SK-N-SH (cell line): ENCODE data around the gene HECW1. TPM values are rescaled to one million over a fixed set of nuclear protein-coding genes. Genes with fewer than 3 reads are reported as not detected.

Experiments
- CTCF ChIA-PET: fragments of 300-600, 350-600 bp; formaldehyde crosslinking; extraction: SDS; loops from one replicate; lab custom pipeline; 2021; lab: Yijun Ruan, JAX
- POLR2A ChIA-PET: fragments of 350-600 bp; sonication (Branson Sonifier 250); formaldehyde crosslinking; extraction: SDS; loops from one replicate; lab custom pipeline; 2020; ENCODE audit warnings: antibody characterized with exemption, inconsistent platforms; lab: Yijun Ruan, JAX
- DNase-seq: peaks from one replicate; pipeline ENCODE4 v3.0.0; 2012
- H2AFZ ChIP-seq: fragments of 200-600 bp; sonication (generic); 2 replicates; pipeline ENCODE4 v1.8.1; 2016; ENCODE audit warnings: antibody characterized with exemption, mild to moderate bottlenecking, low read depth
- H3F3A ChIP-seq: fragments of 200-600 bp; sonication (generic); replicated peaks from 2 replicates; pipeline ENCODE3; 2016; ENCODE audit warnings: antibody characterized with exemption, mild to moderate bottlenecking; ENCODE audit not compliant: insufficient read depth
- H3K27ac ChIP-seq, 2 experiments: fragments of 200-500 bp in 1 of 2; fragments of 200-600 bp in 1 of 2; sonication (Bioruptor generic) in 1 of 2; sonication (generic), shearing (Covaris generic) in 1 of 2; 2 replicates each; pipeline versions ENCODE4 v1.5.1 to v1.6.1; 2014 to 2016; ENCODE audit warnings: low read depth in 2 of 2, inconsistent platforms in 1 of 2, low read length in 1 of 2, mild to moderate bottlenecking in 1 of 2, mixed read lengths in 1 of 2
- H3K27me3 ChIP-seq: fragments of 200-600 bp; sonication (generic), shearing (Covaris generic); 2 replicates; pipeline ENCODE4 v1.6.1; 2016; ENCODE audit warnings: mixed run types; ENCODE audit not compliant: insufficient read depth
- H3K36me3 ChIP-seq, 2 experiments: fragments of 200-500 bp in 1 of 2; fragments of 200-600 bp in 1 of 2; sonication (Bioruptor generic) in 1 of 2; sonication (generic) in 1 of 2; replicated peaks in 1 of 2; 2 replicates each; pipeline versions ENCODE3 to v1.5.1; 2014 to 2016; ENCODE audit warnings: low read length in 1 of 2, mild to moderate bottlenecking in 1 of 2; ENCODE audit not compliant: insufficient read depth in 2 of 2, control insufficient read depth in 1 of 2
- H3K4me1 ChIP-seq, 2 experiments: fragments of 200-500 bp in 1 of 2; fragments of 200-600 bp in 1 of 2; sonication (Bioruptor generic) in 1 of 2; sonication (generic), shearing (Covaris generic) in 1 of 2; 2 replicates each; pipeline versions ENCODE4 v1.5.1 to v1.6.1; 2014 to 2016; ENCODE audit warnings: low read depth in 1 of 2, low read length in 1 of 2, mixed run types in 1 of 2; ENCODE audit not compliant: insufficient read depth in 2 of 2, control insufficient read depth in 1 of 2
- H3K4me2 ChIP-seq: fragments of 200-600 bp; sonication (generic), shearing (Covaris generic); 2 replicates; pipeline ENCODE4 v1.6.1; 2017; ENCODE audit warnings: mixed run types
- H3K4me3 ChIP-seq, 2 experiments: fragments of 200-500 bp in 1 of 2; fragments of 200-600 bp in 1 of 2; sonication (Bioruptor generic) in 1 of 2; sonication (generic), shearing (Covaris generic) in 1 of 2; 2 replicates each; pipeline versions ENCODE4 v1.5.1 to v1.8.1; 2014 to 2016; ENCODE audit warnings: low read depth in 2 of 2, inconsistent platforms in 1 of 2, low read length in 1 of 2, mild to moderate bottlenecking in 1 of 2, mixed read lengths in 1 of 2, moderate library complexity in 1 of 2
- H3K79me2 ChIP-seq: fragments of 200-600 bp; sonication (generic); 2 replicates; pipeline ENCODE4 v1.8.1; 2017; ENCODE audit warnings: mild to moderate bottlenecking; ENCODE audit not compliant: insufficient read depth
- H3K9ac ChIP-seq: fragments of 200-600 bp; sonication (generic); 2 replicates; pipeline ENCODE4 v1.6.1; 2017; ENCODE audit warnings: mixed run types
- H3K9me2 ChIP-seq: fragments of 200-600 bp; sonication (generic); 2 replicates; pipeline ENCODE4 v1.6.1; 2017; ENCODE audit warnings: mixed run types
- H3K9me3 ChIP-seq: fragments of 200-600 bp; sonication (generic); 2 replicates; pipeline ENCODE4 v1.6.1; 2017; ENCODE audit warnings: mixed run types, mild to moderate bottlenecking, moderate library complexity
- H4K20me1 ChIP-seq: fragments of 200-600 bp; sonication (generic); 2 replicates; pipeline ENCODE4 v1.6.1; 2017; ENCODE audit warnings: mild to moderate bottlenecking, mixed run types; ENCODE audit not compliant: insufficient read depth
- CHD2 ChIP-seq: fragments of 150-350 bp; IDR thresholded peaks from 2 replicates; pipeline ENCODE4 v1.6.1; 2018; ENCODE audit warnings: low read length; ENCODE audit not compliant: partially characterized antibody
- ELF1 ChIP-seq: IDR thresholded peaks from 2 replicates; pipeline ENCODE4 v1.4.0; 2012
- EP300 ChIP-seq, 2 experiments: IDR thresholded peaks; 2 replicates each; pipeline versions ENCODE4 v1.4.0 to v1.6.1; 2012; ENCODE audit warnings: borderline replicate concordance in 1 of 2, low read depth in 1 of 2, low read length in 1 of 2
- FOSL2 ChIP-seq: IDR thresholded peaks from 2 replicates; pipeline ENCODE4 v1.4.0; 2012; ENCODE audit warnings: low read depth, mild to moderate bottlenecking, moderate library complexity, borderline replicate concordance
- FOXM1 ChIP-seq: IDR thresholded peaks from 2 replicates; pipeline ENCODE4 v1.4.0; 2012; ENCODE audit warnings: low read depth, mild to moderate bottlenecking
- GATA2 ChIP-seq: sonication (generic); formaldehyde crosslinking; IDR thresholded peaks from 2 replicates; pipeline ENCODE4 v1.5.0; 2020; ENCODE audit warnings: mild to moderate bottlenecking, missing genetic modification reagents
- IRF3 ChIP-seq: fragments of 150-350 bp; IDR thresholded peaks from 2 replicates; pipeline ENCODE4 v1.6.1; 2016; ENCODE audit warnings: mild to moderate bottlenecking, low read depth, low read length
- JUND ChIP-seq: IDR thresholded peaks from 2 replicates; pipeline ENCODE4 v1.4.0; 2012
- MAX ChIP-seq: IDR thresholded peaks from 2 replicates; pipeline ENCODE4 v1.4.0; 2012; ENCODE audit warnings: low read depth
- MEF2A ChIP-seq: IDR thresholded peaks from 2 replicates; pipeline ENCODE4 v1.4.0; 2012; ENCODE audit warnings: low read depth, borderline replicate concordance
- NFIC ChIP-seq: IDR thresholded peaks from 2 replicates; pipeline ENCODE4 v1.4.0; 2012; ENCODE audit warnings: borderline replicate concordance
- NRF1 ChIP-seq: IDR thresholded peaks from 2 replicates; pipeline ENCODE4 v1.6.1; 2012; ENCODE audit warnings: low read depth, mild to moderate bottlenecking, low read length
- RFX5 ChIP-seq: IDR thresholded peaks from 2 replicates; pipeline ENCODE4 v1.6.1; 2012; ENCODE audit warnings: mild to moderate bottlenecking, improper control_type of control experiment, low read length
- TEAD4 ChIP-seq: IDR thresholded peaks from 2 replicates; pipeline ENCODE4 v1.4.0; 2012; ENCODE audit warnings: mild to moderate bottlenecking, borderline replicate concordance; ENCODE audit not compliant: insufficient read depth
- USF2 ChIP-seq: fragments of 150-350 bp; IDR thresholded peaks from 2 replicates; pipeline ENCODE4 v1.6.1; 2017; ENCODE audit warnings: antibody characterized with exemption, low read length, low read depth, borderline replicate concordance
- YY1 ChIP-seq: IDR thresholded peaks from 2 replicates; pipeline ENCODE4 v1.4.0; 2012; ENCODE audit warnings: low read depth, mild to moderate bottlenecking
- WGBS: methylation state at CpG from one replicate; pipeline ENCODE4 v1.1.6; 2017; ENCODE audit warnings: low lambda C conversion rate; 5-methylcytosine and 5-hydroxymethylcytosine counted together
- polyA plus RNA-seq, 3 experiments: library from polyadenylated mRNA; depleted of rRNA; stranded (reverse); fragments of >200 nt; gene quantifications; 2 replicates each; pipeline ENCODE4 v1.2.3, GENCODE V29; 2012
- TF ChIP-seq, protein P1 (sequence below): IDR thresholded peaks from 2 replicates; pipeline ENCODE4 v1.6.1; 2012; ENCODE audit warnings: mild to moderate bottlenecking, low read depth, low read length, moderate library complexity

HECW1 gene
- polyA plus RNA-seq, 1 of the 3 experiments (the other 2 are of a cell fraction): not detected

DNA sequence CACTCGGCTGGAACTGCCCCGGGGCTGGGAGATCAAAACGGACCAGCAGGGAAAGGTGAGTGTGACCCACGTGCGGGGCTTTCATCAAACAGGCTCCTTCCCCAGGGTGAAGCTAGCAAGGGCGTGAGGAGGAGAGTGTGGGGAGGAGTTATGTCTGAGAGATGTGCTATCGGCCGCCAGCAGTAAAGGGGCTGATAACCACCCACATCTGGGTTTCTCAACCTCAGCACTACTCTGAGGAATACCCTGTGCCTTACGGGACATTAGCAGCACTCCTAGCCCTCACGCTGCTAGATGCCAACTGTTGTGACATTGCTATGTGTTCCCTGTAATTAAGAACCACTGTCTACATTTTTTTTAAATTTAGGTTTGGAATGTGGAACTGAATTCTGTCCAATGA, 356.6 kb downstream of the HECW1 start:
- no peaks in the 10 kb centered on the region for H3K79me2 ChIP-seq
- H3K4me3 ChIP-seq: no peak overlapping the region
- H3K9me2 ChIP-seq: no peaks in the 10 kb centered on the region
- no peak overlapping the region for H3K4me2 ChIP-seq
- ChIA-PET POLR2A (no interaction called here), CTCF (interaction anchor here (1.2 to 3.6 kb wide), 3 partner anchors 14 to 113 kb away, joined by 3 to 19 read pairs (median 12); partner anchors contain the start of gene STK17A)
- peaks cover 20% of the 10 kb centered on the region; the same call in 1 of the 2 replicates for H3K27me3 ChIP-seq
- peaks cover 0 to 7% of the 10 kb centered on the region in 2 experiments; a peak in 1 of 4 replicates for H3K4me1 ChIP-seq
- no peaks in the 10 kb centered on the region for H3F3A ChIP-seq
- DNase-seq: no peak
- H3K36me3 ChIP-seq: no peaks in the 10 kb centered on the region
- H4K20me1 ChIP-seq: no peaks in the 10 kb centered on the region
- no peaks in the 10 kb centered on the region for H3K9me3 ChIP-seq
- WGBS: 62% methylated on average over 10 of the region's 10 CpGs
- no peak for TF ChIP-seq IRF3
- TF ChIP-seq RFX5: no peak
- no peak for TF ChIP-seq JUND
- TF ChIP-seq ELF1: no peak
- TF ChIP-seq MEF2A: no peak
- TF ChIP-seq EP300 (IDR thresholded peaks at IDR 0.05; ENCODE audit: borderline replicate concordance in 1 of 2, low read depth in 1 of 2, low read length in 1 of 2): no peak
- TF ChIP-seq, all 33 proteins: peak for 0
- Histone ChIP-seq H3K9ac (no peak overlapping the region), H2AFZ (no peak overlapping the region), H3K27ac (no peak overlapping the region)

DNA sequence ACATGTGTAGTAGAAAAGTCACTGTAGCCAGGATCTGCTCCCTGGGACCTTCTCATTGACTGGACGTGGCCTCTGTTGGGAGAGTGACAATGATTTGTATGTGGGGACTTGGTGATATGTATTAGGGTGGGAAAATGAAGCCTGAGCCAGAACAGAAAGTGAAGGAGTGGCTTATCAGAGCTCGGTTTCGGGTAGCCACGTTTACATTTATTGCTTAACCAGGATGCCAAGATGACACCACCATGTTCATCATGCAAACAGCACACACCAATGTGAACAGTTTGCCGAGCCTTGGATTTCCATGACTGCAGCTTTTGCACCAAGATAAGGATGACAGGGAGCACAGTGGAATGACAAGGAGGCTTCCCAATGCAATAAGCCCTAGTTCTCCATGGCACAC, 357.7 kb downstream of the HECW1 start:
- CTCF ChIA-PET: interaction anchor here (0.6 to 2.4 kb wide), 5 partner anchors 10 to 209 kb away, joined by 3 to 12 read pairs (median 3); partner anchors contain the start of gene STK17A
- Histone ChIP-seq H3K4me2 (no peak overlapping the region), H3K4me1 (peaks cover 0 to 7% of the 10 kb centered on the region in 2 experiments; a peak in 1 of 4 replicates), H3K9ac (no peak overlapping the region)
- POLR2A ChIA-PET: no interaction called here
- 43% methylated on average over 5 of the region's 5 CpGs for WGBS
- TF ChIP-seq, protein P1, sequence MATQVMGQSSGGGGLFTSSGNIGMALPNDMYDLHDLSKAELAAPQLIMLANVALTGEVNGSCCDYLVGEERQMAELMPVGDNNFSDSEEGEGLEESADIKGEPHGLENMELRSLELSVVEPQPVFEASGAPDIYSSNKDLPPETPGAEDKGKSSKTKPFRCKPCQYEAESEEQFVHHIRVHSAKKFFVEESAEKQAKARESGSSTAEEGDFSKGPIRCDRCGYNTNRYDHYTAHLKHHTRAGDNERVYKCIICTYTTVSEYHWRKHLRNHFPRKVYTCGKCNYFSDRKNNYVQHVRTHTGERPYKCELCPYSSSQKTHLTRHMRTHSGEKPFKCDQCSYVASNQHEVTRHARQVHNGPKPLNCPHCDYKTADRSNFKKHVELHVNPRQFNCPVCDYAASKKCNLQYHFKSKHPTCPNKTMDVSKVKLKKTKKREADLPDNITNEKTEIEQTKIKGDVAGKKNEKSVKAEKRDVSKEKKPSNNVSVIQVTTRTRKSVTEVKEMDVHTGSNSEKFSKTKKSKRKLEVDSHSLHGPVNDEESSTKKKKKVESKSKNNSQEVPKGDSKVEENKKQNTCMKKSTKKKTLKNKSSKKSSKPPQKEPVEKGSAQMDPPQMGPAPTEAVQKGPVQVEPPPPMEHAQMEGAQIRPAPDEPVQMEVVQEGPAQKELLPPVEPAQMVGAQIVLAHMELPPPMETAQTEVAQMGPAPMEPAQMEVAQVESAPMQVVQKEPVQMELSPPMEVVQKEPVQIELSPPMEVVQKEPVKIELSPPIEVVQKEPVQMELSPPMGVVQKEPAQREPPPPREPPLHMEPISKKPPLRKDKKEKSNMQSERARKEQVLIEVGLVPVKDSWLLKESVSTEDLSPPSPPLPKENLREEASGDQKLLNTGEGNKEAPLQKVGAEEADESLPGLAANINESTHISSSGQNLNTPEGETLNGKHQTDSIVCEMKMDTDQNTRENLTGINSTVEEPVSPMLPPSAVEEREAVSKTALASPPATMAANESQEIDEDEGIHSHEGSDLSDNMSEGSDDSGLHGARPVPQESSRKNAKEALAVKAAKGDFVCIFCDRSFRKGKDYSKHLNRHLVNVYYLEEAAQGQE: no peak
- TF ChIP-seq USF2 (no peak), FOXM1 (no peak), TEAD4 (no peak), GATA2 (CRISPR knock-in tag) (no peak), FOSL2 (no peak), ELF1 (no peak), CHD2 (no peak), IRF3 (no peak), YY1 (no peak), MEF2A (no peak), MAX (no peak), NFIC (no peak), NRF1 (no peak)
- TF ChIP-seq, all 33 proteins: peak for 0
- peaks cover 20% of the 10 kb centered on the region; the same call in 1 of the 2 replicates for H3K27me3 ChIP-seq
- H3K27ac ChIP-seq: no peak overlapping the region
- no peak overlapping the region for H2AFZ ChIP-seq
- no peaks in the 10 kb centered on the region for H3K79me2 ChIP-seq
- H3K9me3 ChIP-seq: no peaks in the 10 kb centered on the region
- no peaks in the 10 kb centered on the region for H3K9me2 ChIP-seq
- no peak for DNase-seq
- H3F3A ChIP-seq: no peaks in the 10 kb centered on the region
- no peak overlapping the region for H3K4me3 ChIP-seq
- H3K36me3 ChIP-seq: no peaks in the 10 kb centered on the region
- H4K20me1 ChIP-seq: no peaks in the 10 kb centered on the region
